ENCODE measurements around the gene VCP. TPM values are rescaled to one million over a fixed set of nuclear protein-coding genes. Genes with fewer than 3 reads are reported as not detected.

The VCP gene
- total and polyA plus RNA-seq, 2 experiments from 2014 or later: 130 to 408 TPM

GRCh38 chr9:35110327-35110761, 37.9 kb upstream of the VCP start (continued):
- TF ChIP-seq ZNF462 (CRISPR knock-in tag; IDR thresholded peaks at IDR 0.05): no peak
- no peak for TF ChIP-seq EZH2 (IDR thresholded peaks at IDR 0.05; ENCODE audit: low read depth, unreplicated experiment)

- H3K9me2 ChIP-seq (ENCODE audit: insufficient read depth): no peaks in the 10 kb centered on the region
- peaks cover 16% of the 10 kb centered on the region; the same call in 1 of the 2 replicates for H3K79me2 ChIP-seq (replicated peaks; ENCODE audit: insufficient read depth)
- H3K4me1 Mint-ChIP-seq: peaks cover 24% of the 10 kb centered on the region
- no peaks in the 10 kb centered on the region for H3K27me3 ChIP-seq (ENCODE audit: insufficient read depth)
- no peak for ATAC-seq
- H3K4me3 Mint-ChIP-seq: no peak overlapping the region
- H4K20me1 ChIP-seq (replicated peaks; ENCODE audit: insufficient read depth): no peaks in the 10 kb centered on the region
- peaks cover 6% of the 10 kb centered on the region; the same call in 2 of the 3 replicates for H3K36me3 Mint-ChIP-seq (ENCODE audit: low read depth)
- peaks cover 11% of the 10 kb centered on the region for H3K27me3 Mint-ChIP-seq (ENCODE audit: insufficient read depth, low read depth, poor library complexity)
- DNase-seq (ENCODE audit: low spot score): no peak
- no peak overlapping the region for H3K27ac ChIP-seq (ENCODE audit: low read depth)
- peaks cover 10% of the 10 kb centered on the region for H3K4me1 ChIP-seq (ENCODE audit: insufficient read depth)
- H3K4me2 ChIP-seq: no peak overlapping the region
- no peak overlapping the region for H3K27ac Mint-ChIP-seq
- no peaks in the 10 kb centered on the region for H3K9me3 Mint-ChIP-seq
- no peaks in the 10 kb centered on the region for H3K36me3 ChIP-seq (ENCODE audit: insufficient read depth)
- no peak overlapping the region for H2AFZ ChIP-seq
- H3K4me3 ChIP-seq: no peak overlapping the region
- H3F3A ChIP-seq (replicated peaks; ENCODE audit: low read depth): peaks cover 9% of the 10 kb centered on the region; the same call in 1 of the 2 replicates
- TF ChIP-seq JUNB (IDR thresholded peaks at IDR 0.05; ENCODE audit: unreplicated experiment): no peak
- no peak for TF ChIP-seq POLR2AphosphoS5 (IDR thresholded peaks at IDR 0.05; ENCODE audit: low read depth)
- no peak for TF ChIP-seq EZH2phosphoT487 (IDR thresholded peaks at IDR 0.05; ENCODE audit: unreplicated experiment)
- TF ChIP-seq, protein P1, sequence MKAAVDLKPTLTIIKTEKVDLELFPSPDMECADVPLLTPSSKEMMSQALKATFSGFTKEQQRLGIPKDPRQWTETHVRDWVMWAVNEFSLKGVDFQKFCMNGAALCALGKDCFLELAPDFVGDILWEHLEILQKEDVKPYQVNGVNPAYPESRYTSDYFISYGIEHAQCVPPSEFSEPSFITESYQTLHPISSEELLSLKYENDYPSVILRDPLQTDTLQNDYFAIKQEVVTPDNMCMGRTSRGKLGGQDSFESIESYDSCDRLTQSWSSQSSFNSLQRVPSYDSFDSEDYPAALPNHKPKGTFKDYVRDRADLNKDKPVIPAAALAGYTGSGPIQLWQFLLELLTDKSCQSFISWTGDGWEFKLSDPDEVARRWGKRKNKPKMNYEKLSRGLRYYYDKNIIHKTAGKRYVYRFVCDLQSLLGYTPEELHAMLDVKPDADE (IDR thresholded peaks at IDR 0.05): no peak
- no peak for TF ChIP-seq ZNF462 (CRISPR knock-in tag; IDR thresholded peaks at IDR 0.05)
- no peak for TF ChIP-seq NANOG (IDR thresholded peaks at IDR 0.05; ENCODE audit: borderline replicate concordance)
- TF ChIP-seq CREB1 (CRISPR knock-in tag; IDR thresholded peaks at IDR 0.05; ENCODE audit: low read depth): no peak
These were observed 36.6 kb upstream of the VCP start for GRCh38 chr9:35108946-35109575.
